ENCODE data around the gene PRKCE. TPM values are rescaled to one million over a fixed set of nuclear protein-coding genes. Genes with fewer than 3 reads are reported as not detected.

PRKCE gene
- total RNA-seq, 1 experiment from 2014 or later: 4.4 TPM

DNA sequence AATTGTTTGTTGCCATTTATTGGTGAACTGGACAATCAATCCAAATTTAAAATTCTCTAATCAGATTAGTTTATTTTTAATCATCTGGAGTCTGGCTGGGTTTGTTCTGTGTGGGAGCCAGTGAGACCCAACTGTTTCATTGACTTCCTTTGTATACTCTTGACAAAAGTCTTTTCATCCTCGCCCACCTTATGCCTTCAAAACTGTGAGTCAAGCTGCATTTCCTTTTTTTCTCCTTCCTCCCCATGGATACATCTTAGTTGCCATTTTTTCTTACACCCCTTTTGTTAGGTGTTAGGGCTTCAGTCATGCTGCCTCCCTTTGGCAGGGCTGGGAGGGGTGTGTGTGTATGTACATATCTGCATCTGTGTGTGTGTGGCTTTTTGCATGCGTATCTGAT, 117.6 kb downstream of the PRKCE start:
- POLR2A ChIA-PET: no interaction called here
- H3K36me3 ChIP-seq (ENCODE audit: control insufficient read depth, insufficient read depth, low read length): no peaks in the 10 kb centered on the region
- no TSS peak for BruUV-seq (replicated peaks)
- H3K4me3 ChIP-seq (ENCODE audit: low read depth, low read length): no peak overlapping the region
- intact Hi-C loops (cut with micrococcal nuclease; ENCODE audit: unreplicated experiment): no loop called here
- no peaks in the 10 kb centered on the region for H3K9me3 ChIP-seq
- TF ChIP-seq, protein P1, sequence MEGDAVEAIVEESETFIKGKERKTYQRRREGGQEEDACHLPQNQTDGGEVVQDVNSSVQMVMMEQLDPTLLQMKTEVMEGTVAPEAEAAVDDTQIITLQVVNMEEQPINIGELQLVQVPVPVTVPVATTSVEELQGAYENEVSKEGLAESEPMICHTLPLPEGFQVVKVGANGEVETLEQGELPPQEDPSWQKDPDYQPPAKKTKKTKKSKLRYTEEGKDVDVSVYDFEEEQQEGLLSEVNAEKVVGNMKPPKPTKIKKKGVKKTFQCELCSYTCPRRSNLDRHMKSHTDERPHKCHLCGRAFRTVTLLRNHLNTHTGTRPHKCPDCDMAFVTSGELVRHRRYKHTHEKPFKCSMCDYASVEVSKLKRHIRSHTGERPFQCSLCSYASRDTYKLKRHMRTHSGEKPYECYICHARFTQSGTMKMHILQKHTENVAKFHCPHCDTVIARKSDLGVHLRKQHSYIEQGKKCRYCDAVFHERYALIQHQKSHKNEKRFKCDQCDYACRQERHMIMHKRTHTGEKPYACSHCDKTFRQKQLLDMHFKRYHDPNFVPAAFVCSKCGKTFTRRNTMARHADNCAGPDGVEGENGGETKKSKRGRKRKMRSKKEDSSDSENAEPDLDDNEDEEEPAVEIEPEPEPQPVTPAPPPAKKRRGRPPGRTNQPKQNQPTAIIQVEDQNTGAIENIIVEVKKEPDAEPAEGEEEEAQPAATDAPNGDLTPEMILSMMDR (IDR thresholded peaks at IDR 0.05; ENCODE audit: insufficient read depth in 1 of 2, low read depth in 1 of 2, low read length in 1 of 2, severe bottlenecking in 1 of 2, unreplicated experiment in 1 of 2): no peak
- H3K36me3 Mint-ChIP-seq (ENCODE audit: insufficient read depth, unreplicated experiment): no peaks in the 10 kb centered on the region
- H3K4me1 Mint-ChIP-seq (ENCODE audit: low read depth, unreplicated experiment): peaks cover 9% of the 10 kb centered on the region
- no peak for DNase-seq
- no peaks in the 10 kb centered on the region for H3K27me3 ChIP-seq (replicated peaks; ENCODE audit: control insufficient read depth, insufficient read depth, low read length)
- no peak overlapping the region for H3K4me3 Mint-ChIP-seq (ENCODE audit: unreplicated experiment)
- H3K27ac Mint-ChIP-seq (ENCODE audit: unreplicated experiment): no peak overlapping the region
- no peaks in the 10 kb centered on the region for H3K4me1 ChIP-seq
- H3K9me3 Mint-ChIP-seq (ENCODE audit: unreplicated experiment): no peaks in the 10 kb centered on the region
- CTCF ChIA-PET: no interaction called here
- peaks cover 4% of the 10 kb centered on the region for H3K27me3 Mint-ChIP-seq (ENCODE audit: insufficient read depth, unreplicated experiment)

DNA sequence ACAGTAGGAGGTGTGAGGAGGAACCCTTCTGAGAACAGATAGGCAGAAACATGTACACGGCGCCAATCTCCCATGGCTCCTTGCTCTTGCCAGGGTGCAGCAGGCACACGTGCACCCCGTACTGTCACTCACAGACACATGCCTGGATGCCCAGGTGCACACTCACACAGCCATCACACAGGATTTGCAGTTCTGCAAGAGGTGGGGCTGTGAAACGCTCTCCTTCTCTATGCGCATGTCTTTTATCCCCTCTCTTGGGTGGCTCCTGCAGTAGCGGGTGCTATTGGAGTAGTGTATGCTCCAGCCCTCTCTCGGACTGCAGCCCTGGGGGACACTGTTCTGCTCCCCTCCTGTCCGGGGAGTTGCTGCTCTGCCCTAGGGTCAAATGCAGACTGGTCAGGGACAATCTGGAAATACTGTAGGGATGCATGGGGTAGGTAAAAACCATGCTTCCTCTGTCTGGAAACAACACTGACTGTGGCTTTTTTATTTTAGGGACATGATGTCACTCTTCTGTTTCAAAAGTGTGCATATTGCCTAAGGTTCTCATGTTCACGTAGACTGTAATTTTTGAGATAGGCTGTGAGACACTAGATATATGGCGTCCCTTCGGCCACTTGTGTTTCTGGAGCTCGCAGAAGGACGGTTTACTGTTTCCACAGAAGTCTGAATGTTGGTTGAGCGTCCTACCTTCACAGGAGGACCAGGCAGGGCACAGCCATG, 118.5 kb downstream of the PRKCE start:
- Histone ChIP-seq H3K27me3 (replicated peaks; ENCODE audit: control insufficient read depth, insufficient read depth, low read length) (no peaks in the 10 kb centered on the region; the same call in 1 of the 2 replicates), H3K36me3 (ENCODE audit: control insufficient read depth, insufficient read depth, low read length) (no peaks in the 10 kb centered on the region), H3K9me3 (no peaks in the 10 kb centered on the region), H3K4me1 (no peaks in the 10 kb centered on the region), H3K4me3 (ENCODE audit: low read depth, low read length) (no peak overlapping the region)
- no TSS peak for BruUV-seq (replicated peaks)
- TF ChIP-seq, protein P1 (IDR thresholded peaks at IDR 0.05; ENCODE audit: insufficient read depth in 1 of 2, low read depth in 1 of 2, low read length in 1 of 2, severe bottlenecking in 1 of 2, unreplicated experiment in 1 of 2): no peak
- intact Hi-C loops (cut with micrococcal nuclease; ENCODE audit: unreplicated experiment): no loop called here
- Mint-ChIP-seq H3K9me3 (ENCODE audit: unreplicated experiment) (no peaks in the 10 kb centered on the region), H3K36me3 (ENCODE audit: insufficient read depth, unreplicated experiment) (no peaks in the 10 kb centered on the region), H3K4me1 (ENCODE audit: low read depth, unreplicated experiment) (peaks cover 9% of the 10 kb centered on the region), H3K27ac (ENCODE audit: unreplicated experiment) (no peak overlapping the region), H3K4me3 (ENCODE audit: unreplicated experiment) (no peak overlapping the region), H3K27me3 (ENCODE audit: insufficient read depth, unreplicated experiment) (peaks cover 4% of the 10 kb centered on the region)
- CTCF ChIA-PET: no interaction called here
- POLR2A ChIA-PET: no interaction called here
- DNase-seq: no peak

DNA sequence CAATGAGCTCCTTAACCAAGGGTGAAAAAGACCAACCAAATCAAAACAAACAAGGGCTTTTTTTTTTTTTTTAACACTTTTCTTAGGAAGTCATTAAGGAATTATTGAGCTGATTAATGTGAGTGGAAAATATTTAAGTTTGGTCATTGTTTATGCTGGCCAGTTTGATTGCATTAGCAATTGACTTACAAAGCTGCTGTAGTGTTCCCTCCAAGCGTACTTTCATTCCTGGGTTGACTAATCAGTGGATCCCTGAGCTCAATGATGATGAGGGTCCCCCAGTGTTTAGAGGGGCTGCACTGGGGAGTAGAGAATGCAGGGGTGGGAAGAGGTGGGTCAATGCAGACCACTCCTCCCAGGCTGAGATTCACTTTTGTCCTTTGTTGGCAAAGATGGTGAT, 119.3 kb downstream of the PRKCE start:
- H3K27me3 Mint-ChIP-seq (ENCODE audit: insufficient read depth, unreplicated experiment): peaks cover 4% of the 10 kb centered on the region
- H3K4me3 Mint-ChIP-seq (ENCODE audit: unreplicated experiment): no peak overlapping the region
- H3K27ac Mint-ChIP-seq (ENCODE audit: unreplicated experiment): no peak overlapping the region
- CTCF ChIA-PET: interaction anchor here (0.6 kb wide), 1 partner anchor 1129 kb away, joined by 5 read pairs; no protein-coding TSS in a partner anchor
- POLR2A ChIA-PET: no interaction called here
- intact Hi-C loops (cut with micrococcal nuclease; ENCODE audit: unreplicated experiment): loop anchor here (1.0 kb wide), 1 partner anchor 165 kb away; no protein-coding TSS in a partner anchor
- H3K36me3 Mint-ChIP-seq (ENCODE audit: insufficient read depth, unreplicated experiment): no peaks in the 10 kb centered on the region
- Histone ChIP-seq H3K27me3 (replicated peaks; ENCODE audit: control insufficient read depth, insufficient read depth, low read length) (no peaks in the 10 kb centered on the region; the same call in 1 of the 2 replicates), H3K4me1 (no peaks in the 10 kb centered on the region), H3K36me3 (ENCODE audit: control insufficient read depth, insufficient read depth, low read length) (no peaks in the 10 kb centered on the region), H3K4me3 (ENCODE audit: low read depth, low read length) (no peak overlapping the region), H3K9me3 (no peaks in the 10 kb centered on the region)
- H3K9me3 Mint-ChIP-seq (ENCODE audit: unreplicated experiment): no peaks in the 10 kb centered on the region
- peaks cover 8% of the 10 kb centered on the region for H3K4me1 Mint-ChIP-seq (ENCODE audit: low read depth, unreplicated experiment)
- TF ChIP-seq, protein P1 (IDR thresholded peaks at IDR 0.05; ENCODE audit: insufficient read depth in 1 of 2, low read depth in 1 of 2, low read length in 1 of 2, severe bottlenecking in 1 of 2, unreplicated experiment in 1 of 2): no peak
- BruUV-seq (replicated peaks): no TSS peak
- no peak for DNase-seq

All from Caco-2 (cell line).